HT1080 (cell line): Measurements from ENCODE around the gene SRPK1. TPM values are rescaled to one million over a fixed set of nuclear protein-coding genes. Genes with fewer than 3 reads are reported as not detected.

ENCODE experiments used
- DNase-seq: peaks from one replicate; pipeline ENCODE4 v3.0.0-alpha.2; 2015; ENCODE audit warnings: low read depth
- total RNA-seq: library from RNA; depleted of rRNA; stranded (reverse); fragments of >200 nt; shearing (Covaris generic); gene quantifications from 2 replicates; pipeline ENCODE4 v1.2.3, GENCODE V29; 2014

The SRPK1 gene
- total RNA-seq, 1 experiment from 2014 or later, result 72.3 TPM

DNA sequence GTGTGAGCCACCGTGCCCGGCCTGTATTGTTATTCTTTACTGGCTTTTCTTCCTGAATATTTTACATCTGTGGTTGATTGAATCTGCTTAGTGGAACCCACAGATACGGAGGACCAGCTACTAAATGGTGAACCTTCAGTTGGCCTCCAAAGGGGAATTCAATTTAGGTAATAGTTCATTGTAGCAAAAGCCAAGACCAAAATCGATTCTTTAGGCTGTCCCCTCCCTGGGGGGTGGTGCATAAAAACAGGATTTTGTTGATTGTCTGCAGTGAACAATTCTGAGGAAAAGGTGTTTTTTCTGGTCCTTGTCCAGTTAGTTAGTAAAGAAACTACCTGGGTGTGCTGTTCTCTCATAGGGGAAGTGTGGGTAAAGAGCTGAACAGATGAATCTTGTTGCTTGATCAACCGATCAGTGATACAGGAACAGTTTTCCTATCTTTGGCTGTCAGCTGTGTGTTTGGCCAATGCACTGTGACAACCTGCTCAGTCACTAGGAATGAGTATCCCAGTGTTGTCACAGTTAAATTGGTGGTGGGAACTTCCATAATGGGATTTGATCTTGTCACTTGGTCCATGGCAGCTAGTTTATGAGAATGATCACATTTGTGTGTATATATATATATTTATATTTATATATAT, 96.2 kb downstream of the SRPK1 start:
- no peak for DNase-seq

DNA sequence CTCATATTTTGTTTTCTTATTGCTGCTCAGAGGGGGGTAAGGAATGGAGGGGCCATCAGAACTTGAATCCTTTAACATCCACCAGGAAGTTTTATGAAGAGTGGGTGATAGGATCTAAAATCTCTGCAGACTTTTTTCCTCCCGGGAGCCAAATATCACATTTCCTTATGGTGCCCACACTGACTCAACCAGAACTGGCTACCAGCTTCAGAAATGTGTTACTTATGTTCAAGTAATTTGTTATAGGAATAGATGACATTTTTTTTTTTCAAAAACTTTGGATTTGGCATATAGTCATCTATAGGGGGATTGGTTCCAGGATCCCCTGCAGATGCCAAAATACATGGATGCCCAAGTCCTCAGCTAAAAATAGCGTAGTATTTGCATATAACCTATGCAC, 97.3 kb downstream of the SRPK1 start:
- no peak for DNase-seq

DNA sequence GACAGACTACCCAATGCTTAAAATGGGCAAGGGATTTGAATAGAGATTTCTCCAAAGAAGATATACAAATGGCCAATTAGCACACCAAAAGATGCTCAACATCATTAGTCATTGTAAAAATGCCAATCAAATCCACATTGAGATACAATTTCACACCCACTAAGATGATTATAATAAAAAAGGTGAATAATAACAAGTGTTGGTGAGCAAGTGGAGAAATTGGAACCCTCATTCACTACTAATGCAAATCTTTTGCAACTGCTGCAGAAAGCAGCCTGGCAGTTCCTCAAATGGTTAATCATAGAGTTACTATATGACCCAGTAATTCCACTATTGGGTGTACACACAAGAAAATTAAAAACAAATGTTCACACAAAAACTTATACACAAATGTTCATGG, 103.4 kb downstream of the SRPK1 start:
- no peak for DNase-seq

DNA sequence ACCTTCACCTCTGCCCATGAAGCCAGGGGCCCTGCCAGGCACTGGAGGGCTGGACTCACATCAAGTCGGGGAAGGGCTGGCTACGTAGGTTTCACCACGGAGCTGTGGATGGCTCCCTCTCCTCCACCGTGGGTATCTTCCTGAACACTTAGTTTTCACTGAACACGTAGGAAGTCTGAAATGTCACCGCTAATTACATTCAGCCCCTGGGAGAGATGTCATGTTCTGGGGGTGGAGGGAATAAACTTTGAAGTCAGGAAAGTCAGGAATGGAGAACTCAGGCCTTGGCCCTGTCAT, 109.3 kb downstream of the SRPK1 start:
- no peak for DNase-seq

DNA sequence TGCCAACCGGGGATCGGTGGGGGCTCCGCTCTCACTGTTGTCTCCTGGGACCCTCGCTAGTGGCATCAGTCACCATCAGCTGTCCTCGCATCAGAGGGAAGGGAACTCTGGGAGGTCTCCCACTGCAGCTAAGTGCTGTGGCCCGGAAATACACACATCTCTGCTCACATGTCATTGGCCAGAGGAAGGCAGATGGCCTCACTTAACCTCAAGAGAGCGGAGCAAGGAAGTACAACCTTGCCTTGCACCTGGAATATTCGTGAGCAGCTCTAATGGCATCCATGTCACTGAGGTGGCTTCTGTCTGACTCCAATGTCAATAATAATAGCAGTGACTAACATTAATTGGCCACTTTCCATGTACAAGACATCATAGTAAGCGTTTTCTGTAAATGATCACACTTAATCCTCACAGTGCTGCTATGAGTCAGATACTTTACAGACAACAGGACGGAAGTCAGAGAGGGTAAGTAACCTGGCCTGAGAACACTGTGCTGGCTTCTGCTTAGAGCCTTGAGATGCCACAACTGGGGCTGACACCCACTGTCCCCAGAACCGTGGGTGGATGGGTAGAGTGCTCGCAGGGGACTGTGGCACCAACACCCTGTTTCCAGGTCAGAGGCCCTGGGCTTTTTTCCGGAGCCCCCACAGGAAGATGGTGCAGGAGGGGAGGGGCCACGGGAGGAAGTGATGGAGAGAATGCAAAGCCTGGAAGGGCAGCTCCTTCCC, 109.8 kb downstream of the SRPK1 start:
- peak; percentile 63 for DNase-seq

DNA sequence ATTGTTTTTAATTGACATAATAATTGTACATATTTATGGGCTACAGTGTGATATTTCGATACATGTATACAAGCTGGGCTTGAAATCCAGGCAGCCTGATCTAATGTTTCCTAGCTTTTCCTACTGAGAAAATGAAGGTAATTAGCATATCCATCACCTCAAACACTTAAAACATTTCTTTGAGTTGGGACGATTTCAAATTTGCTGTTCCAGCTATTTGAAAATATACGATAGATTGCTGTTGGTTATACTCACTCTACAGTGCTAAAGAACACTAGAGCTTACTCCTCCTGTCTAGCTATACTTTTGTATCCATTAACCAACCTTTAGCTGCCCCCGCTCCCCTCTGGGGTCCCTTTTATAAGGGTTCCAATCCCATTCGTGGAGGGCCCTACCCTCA, 111.1 kb downstream of the SRPK1 start:
- DNase-seq, result no peak

DNA sequence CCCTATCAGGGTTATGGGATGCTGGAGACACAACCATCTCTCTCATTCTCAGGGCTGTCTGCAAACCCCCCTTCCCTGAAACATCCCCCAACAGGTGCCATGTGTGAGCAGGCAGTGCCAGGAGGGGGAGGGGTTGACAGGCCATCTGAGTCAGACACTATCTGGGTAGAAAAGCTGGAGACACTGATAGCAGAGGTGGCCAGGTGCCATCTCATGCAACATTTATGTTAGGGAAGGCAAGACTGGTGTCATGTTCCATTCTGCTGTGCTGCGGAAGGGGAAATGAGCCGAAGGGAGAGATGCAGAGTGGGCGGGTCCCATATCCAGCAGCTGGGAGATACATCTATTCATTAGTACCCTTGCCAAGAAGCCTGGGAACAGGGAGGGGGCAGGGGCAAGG, 112.2 kb downstream of the SRPK1 start:
- DNase-seq, result peak; percentile 13

DNA sequence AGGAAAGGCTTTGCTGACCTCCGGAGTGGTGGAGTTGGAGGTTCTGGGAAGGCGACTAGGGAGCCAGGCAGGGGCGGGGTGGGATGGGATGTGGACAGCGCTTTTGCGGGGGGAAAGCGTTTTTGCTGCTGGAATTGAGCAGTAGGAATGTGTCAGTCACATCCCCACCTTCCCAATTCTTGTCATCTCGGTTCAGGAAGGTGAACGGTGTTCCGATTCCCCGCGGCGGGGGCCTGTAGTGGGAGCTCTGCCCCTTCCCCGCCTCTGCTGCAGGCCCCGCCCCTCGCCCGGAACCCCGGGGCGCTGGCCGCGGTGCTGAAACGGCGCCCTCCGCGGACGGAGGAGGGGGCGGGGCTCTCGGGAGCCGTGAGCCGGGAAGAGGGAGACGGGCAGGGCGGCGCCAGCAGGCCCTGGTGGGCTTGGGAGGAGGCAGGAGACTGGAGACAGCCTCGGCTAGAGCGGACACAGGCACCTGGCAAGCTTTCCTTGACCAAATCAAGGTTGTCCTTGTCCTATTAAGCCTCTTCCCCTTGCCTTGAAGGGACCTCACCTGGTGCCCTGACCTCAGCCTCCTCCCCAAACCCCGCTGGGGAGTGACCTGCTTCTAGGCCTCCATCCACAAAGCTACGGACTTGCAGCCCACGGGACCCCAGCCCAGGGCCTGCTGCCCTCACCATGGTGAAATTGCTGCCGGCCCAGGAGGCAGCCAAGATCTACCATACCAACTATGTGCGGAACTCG, 115.7 kb downstream of the SRPK1 start, which contains the start of gene LHFPL5:
LHFPL5 (plus strand) TSS at position 357 of the 741 bp plus-strand sequence; CDS start at position 676, 319 bp downstream.
- no peak for DNase-seq

DNA sequence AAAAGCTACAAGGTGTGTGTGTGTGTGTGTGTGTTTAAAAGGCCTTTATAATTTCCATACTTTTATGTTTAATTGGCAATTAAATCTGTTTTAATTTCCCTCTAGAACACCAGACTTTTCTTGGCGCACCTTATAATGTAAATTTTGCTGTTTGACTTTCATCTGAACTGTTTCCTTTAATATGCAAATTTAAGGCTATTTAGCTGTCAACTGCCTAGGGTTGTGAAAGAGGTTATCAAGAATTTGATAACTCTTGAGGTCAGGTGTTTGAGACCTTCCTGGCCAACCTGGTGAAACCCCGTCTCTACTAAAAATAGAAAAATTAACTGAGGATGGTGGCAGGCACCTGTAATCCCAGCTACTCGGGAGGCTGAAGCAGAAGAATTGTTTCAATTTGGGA, 119.8 kb downstream of the SRPK1 start:
- DNase-seq, result no peak

DNA sequence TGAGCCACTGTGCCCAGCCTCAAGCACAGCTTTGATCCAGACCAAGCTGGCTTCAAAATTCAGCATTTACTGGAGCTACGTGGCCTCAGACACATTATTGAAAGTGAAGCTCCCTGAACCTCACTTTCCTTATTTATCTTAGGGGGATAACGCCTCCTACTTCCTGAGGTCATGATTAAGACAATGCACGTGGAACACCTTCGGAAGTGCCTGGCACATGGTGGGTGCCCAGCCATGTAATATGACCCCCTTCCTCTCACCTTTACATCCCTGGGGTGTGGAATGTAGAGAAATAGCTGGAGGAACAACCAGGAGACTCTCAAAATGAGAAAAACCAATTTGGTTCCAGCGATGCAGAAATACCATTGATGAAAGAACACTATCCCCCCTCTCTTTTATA, 122.2 kb downstream of the SRPK1 start:
- no peak for DNase-seq

DNA sequence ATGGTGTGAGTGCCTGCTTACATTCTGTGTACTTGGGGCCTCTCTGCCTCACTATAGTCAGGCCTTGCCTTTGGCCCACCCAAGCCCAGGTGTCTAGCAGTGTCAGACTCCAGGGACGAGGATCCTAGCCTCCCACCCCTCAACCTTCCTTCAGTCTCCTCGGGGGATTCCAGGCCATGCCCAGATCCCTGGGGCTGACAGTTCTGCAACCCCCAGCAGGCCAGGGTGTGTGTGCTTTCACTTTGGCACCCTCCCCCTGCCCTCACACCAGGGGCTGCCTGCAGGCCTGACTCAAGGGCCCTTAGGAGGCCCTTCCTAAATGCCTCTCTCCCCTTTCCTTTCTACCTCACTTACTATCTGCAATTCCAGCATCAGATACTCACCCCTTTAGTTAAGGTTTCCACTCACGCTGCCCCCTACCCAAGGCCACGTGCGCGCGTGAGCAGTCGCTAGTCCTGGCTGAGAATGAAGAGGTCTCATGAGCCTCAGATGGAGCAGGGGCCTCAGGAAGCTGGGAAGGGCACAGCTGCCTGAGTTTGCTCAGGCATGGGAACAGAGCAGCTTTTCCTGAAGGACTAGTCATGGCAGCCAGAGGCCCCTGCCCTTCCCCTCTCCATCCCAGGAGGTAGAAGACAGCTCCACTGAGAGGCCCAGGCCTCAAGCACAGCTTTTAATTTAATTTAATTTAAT, 122.9 kb downstream of the SRPK1 start:
- DNase-seq, result no peak

DNA sequence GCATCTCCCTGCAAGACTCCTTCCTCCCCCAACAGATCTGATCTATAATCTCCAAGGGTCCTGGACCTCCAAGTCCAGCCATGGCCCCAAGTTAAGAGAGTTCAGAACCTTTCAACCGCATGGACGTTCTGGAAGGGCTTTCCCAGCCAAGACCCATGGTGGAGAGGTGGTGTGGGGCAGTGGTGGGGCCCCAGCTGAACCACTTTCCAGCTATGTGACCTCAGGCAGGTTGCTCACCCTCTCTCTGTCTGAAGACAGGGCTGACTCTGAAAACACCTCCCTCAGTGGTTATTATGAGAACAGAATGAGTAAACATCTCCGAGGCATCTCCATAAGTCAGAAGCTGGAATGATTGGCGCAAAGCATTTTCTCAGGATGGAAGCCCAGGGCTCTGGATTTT, 124.7 kb downstream of the SRPK1 start:
- DNase-seq, result no peak

DNA sequence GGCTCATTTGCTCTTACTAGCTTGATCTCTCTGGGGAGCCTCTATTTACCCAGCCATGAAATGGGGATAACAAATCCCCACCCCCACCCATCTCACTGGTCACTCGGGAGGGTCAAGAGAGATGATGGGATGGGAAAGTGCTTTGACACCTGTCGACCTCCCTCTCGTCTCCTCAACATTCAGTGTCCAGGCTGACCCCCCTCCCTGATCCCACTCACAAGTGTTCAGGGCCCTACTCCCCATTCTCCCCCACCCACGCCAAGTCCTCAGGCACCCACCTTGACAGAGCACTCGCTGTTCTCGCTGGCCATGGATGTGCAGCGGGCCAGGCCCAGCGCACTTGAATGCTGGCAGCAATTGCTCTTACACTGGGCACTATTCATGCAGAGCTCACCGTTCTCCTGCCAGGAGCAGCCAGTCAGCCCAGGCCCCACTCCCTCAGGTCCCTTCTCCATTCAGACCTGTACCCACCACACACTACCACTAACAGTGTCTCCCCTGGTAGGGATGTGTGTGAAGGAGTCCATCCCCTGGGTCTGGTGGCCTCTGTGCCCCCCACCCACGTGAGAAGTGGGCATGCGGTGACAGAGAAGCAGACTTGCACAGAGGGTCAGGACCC, 125.3 kb downstream of the SRPK1 start:
- no peak for DNase-seq

DNA sequence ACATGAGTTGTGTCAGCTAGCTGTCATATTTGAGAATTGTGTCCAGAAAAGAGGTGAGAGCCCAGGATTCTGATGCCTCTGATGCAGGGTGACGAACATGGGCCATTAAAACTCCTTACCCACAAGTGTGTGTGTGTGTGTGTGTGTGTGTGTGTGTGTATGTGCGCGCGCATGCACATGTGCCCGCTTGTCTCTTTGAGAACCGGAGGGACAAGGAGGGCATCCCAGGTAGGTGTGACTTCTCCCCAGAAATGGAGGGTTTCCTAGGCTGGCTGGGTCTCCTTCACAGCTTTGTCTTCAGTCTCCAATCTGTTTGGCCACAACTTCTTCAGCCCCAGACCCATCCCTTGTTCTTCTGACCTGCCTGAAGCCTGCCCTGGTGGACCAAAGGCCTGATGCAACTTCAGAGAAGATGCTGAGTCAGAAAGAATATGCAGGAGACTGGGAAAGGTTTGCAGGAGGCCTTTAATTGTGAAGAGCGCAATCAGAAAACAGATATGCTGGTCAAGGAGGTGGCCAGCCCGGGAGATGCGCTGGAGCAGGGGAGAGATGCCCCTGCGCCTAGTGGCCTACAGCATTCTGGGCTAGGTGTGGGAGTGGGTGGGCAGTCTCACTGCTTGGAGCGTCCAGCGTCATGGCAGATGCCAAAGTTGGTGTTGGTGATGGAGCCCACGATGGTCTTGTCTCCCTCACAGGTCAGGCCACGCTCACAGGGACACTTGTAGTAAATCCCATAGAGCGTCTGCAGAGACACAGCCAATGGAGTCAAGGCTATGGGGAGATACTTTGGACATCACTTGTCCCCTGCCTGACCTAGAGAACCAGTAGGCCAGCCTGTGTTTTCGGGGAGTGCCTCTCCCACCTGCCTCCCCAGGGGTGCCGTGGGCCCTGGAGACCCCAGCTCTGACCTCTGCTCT, 126.1 kb downstream of the SRPK1 start:
- no peak for DNase-seq

DNA sequence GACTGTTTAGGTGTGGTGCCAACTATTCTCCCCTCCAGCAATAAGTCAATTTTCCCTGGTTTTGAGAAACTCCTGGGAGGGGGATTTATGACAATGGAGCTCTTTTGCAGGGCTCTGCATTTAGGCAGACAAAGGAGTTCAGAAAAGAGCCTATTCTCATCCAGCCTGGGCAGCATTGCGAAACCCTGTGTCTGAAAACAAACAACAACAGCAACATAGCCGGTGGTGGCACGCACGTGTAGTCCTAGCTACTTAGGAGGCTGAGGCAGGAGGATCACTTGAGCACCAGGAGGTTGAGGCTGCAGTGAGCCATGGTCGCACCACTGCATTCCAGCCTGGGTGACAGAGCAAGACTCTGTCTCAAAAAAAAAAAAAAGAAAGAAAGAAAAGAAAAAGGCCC, 130.2 kb downstream of the SRPK1 start:
- no peak for DNase-seq

DNA sequence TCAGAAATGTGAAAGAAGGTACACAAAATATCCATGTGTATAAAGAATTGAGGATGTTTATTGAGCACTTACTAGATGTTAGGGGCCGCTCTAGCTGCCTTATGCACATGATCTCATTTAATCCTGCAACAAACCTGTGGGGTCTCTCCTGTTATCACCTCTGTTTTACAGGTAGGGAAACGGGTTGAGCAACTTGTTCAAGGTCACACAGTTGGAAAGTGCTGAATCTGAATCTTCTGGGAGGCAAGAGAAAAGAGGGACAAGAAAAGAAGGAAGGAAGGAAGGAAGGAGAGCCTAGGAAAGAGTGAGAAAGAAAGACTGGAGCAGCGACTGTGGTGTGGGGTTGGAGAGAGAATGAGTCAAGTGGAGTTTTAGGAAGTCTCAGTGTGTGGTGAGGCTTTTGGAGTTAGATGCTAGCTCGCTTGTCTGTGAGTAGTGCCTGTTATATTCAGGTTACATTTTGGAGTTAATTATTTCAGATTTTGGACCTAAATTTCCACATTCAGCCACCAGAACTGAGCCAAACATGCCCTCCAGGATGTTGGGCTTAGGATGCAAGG, 132.4 kb downstream of the SRPK1 start:
- DNase-seq, result no peak

DNA sequence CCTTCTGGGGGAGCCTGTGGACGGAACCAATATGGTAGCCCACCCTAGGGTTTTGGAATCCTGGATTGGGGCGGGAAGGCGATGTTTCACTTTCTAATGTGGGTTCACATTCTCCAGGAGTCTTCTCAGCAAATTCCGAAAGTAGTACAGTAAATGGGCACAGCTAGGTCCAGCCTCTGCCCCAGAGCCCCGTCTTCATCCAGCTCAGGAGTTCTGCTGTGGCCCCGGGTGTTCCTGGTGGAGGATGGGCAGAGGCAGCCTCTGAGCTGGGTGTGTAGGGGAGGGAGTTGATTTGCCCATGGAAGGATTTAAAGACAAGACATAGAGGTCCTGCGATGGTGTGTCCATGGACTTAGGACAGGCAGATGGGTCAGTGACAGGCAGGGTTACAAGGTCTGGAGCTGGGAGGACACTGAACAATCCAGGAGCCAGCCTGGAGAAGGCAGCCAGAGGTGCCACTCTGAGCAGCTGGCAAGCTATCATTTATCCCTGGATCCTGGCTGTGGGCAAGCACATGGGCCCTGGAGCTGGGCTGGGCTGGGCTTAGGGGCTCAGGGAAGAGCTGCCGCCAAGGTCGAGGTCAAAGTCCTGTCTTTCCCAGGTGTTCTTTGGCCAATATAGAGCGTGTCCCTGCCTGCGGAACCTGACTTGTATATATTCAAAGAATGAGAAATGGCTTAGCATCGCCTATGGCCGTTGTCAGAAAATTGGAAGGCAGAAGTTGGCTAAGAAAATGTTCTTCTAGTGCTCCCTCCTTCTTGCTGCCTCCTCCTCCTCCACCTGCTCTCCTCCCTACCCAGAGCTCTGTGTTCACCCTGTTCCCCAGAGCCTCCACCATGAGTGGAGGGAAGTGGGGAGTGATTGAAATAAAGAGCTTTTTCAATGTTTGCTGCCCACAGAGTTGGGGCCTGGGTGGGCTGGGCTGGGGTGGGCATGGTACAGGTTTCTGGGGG, 133.4 kb downstream of the SRPK1 start:
- no peak for DNase-seq

DNA sequence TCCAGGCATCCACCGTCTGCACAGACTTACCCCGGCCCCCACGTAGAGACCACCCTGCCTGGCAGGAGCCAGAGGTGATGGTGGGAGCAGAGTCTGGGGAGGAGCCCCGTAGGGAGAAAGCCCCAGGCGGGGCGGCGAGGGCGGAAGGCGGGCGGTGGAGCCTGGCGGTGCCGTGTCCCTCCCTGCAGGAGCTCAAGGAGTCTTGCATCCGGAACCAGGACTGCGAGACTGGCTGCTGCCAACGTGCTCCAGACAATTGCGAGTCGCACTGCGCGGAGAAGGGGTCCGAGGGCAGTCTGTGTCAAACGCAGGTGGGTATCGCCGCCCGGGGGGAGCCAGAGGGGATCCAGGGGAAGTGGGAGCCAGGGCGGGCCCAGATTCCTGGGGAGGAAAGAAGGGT, 134.1 kb downstream of the SRPK1 start:
- DNase-seq, result no peak

DNA sequence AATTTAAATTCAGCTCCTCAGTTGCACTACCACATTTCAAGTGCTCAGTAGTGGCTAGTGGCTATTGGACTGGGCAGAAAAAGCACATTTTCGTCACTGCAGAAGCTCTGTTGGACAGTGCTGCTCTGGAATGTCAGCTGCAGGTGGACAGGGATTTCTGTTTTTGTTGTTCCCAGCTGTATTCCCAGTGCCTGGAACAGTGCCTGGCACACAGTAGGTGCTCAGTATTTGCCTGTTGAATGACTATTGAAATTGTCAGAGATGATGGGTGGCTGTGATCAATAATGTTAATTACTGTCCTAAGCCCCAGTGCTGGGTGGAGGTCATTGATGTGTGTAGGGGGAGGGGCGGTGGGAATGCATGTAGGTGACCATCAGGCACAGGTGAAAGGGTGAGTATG, 134.6 kb downstream of the SRPK1 start:
- DNase-seq, result no peak
